Measurements from ENCODE around the gene SRGAP3. TPM values are rescaled to one million over a fixed set of nuclear protein-coding genes. Genes with fewer than 3 reads are reported as not detected.

SRGAP3 gene
- polyA plus RNA-seq, 3 donors: 0.27 to 1.3 (median 0.87) TPM

- H2AFZ ChIP-seq (ENCODE audit: insufficient read depth, low read depth, low read length, poor library complexity, severe bottlenecking): no peak overlapping the region
- no peaks in the 10 kb centered on the region for H3K36me3 ChIP-seq (replicated peaks in 1 of 2; ENCODE audit: control insufficient read depth in 1 of 2, insufficient read depth in 2 of 2, low read length in 2 of 2)
- no peak overlapping the region for H3K9ac ChIP-seq (ENCODE audit: insufficient read depth, low read length, poor library complexity, severe bottlenecking)
- no peaks in the 10 kb centered on the region for H3K79me2 ChIP-seq (ENCODE audit: insufficient read depth, low read length)
- no peaks in the 10 kb centered on the region for H3K4me1 Mint-ChIP-seq
- intact Hi-C loops (cut with micrococcal nuclease): no loop called here
- no peak overlapping the region for H3K27ac ChIP-seq (ENCODE audit: low read depth in 1 of 2, low read length in 2 of 2)
- H3K9me3 ChIP-seq (replicated peaks in 1 of 2; ENCODE audit: control insufficient read depth in 1 of 2, insufficient read depth in 1 of 2, low read length in 2 of 2): peaks cover 0 to 3% of the 10 kb centered on the region in 2 donors
- DNase-seq: no peak
- H3K27me3 ChIP-seq (ENCODE audit: control insufficient read depth in 2 of 2, insufficient read depth in 2 of 2, low read length in 2 of 2): no peaks in the 10 kb centered on the region
- H4K20me1 ChIP-seq (ENCODE audit: insufficient read depth, low read length): no peaks in the 10 kb centered on the region
- H3K27ac Mint-ChIP-seq: no peak overlapping the region
- no peak overlapping the region for H3K4me3 Mint-ChIP-seq
- no peaks in the 10 kb centered on the region for H3K4me1 ChIP-seq (ENCODE audit: control insufficient read depth in 1 of 2, insufficient read depth in 2 of 2, low read length in 2 of 2)
- H3K9me3 Mint-ChIP-seq: peaks cover 0 to 6% (median 2%) of the 10 kb centered on the region in 7 donors
- H3K27me3 Mint-ChIP-seq (ENCODE audit: low read depth in 3 of 3): no peaks in the 10 kb centered on the region
- no peaks in the 10 kb centered on the region for H3K36me3 Mint-ChIP-seq
- H3K4me2 ChIP-seq (replicated peaks; ENCODE audit: extremely low read depth, low read length, poor library complexity, severe bottlenecking): no peak overlapping the region
- H3K4me3 ChIP-seq (replicated peaks in 1 of 3; ENCODE audit: low read depth in 2 of 3, low read length in 3 of 3): no peak overlapping the region
- TF ChIP-seq CTCF (IDR thresholded peaks at IDR 0.05): no peak
- 66% methylated on average over 6 of the region's 11 CpGs for WGBS (ENCODE audit: insufficient coverage)
Observed at GRCh38 chr3:9280451-9281219, 31.2 kb upstream of the SRGAP3 start.

GRCh38 chr3:9279966-9280365, 30.5 kb upstream of the SRGAP3 start:
- no peak for DNase-seq
- no peak overlapping the region for H2AFZ ChIP-seq (ENCODE audit: insufficient read depth, low read depth, low read length, poor library complexity, severe bottlenecking)
- H3K27ac ChIP-seq (ENCODE audit: low read depth in 1 of 2, low read length in 2 of 2): no peak overlapping the region
- H3K9me3 ChIP-seq (replicated peaks in 1 of 2; ENCODE audit: control insufficient read depth in 1 of 2, insufficient read depth in 1 of 2, low read length in 2 of 2): peaks cover 0 to 5% of the 10 kb centered on the region in 2 donors
- no peak overlapping the region for H3K4me2 ChIP-seq (replicated peaks; ENCODE audit: extremely low read depth, low read length, poor library complexity, severe bottlenecking)
- peaks cover 0 to 9% (median 6%) of the 10 kb centered on the region in 7 donors for H3K9me3 Mint-ChIP-seq
- H3K4me1 ChIP-seq (ENCODE audit: control insufficient read depth in 1 of 2, insufficient read depth in 2 of 2, low read length in 2 of 2): no peaks in the 10 kb centered on the region
- 77% methylated on average over 6 of the region's 6 CpGs for WGBS (ENCODE audit: insufficient coverage)
- no peak overlapping the region for H3K9ac ChIP-seq (ENCODE audit: insufficient read depth, low read length, poor library complexity, severe bottlenecking)
- no peak overlapping the region for H3K27ac Mint-ChIP-seq
- intact Hi-C loops (cut with micrococcal nuclease): no loop called here
- H3K27me3 ChIP-seq (ENCODE audit: control insufficient read depth in 2 of 2, insufficient read depth in 2 of 2, low read length in 2 of 2): no peaks in the 10 kb centered on the region
- H4K20me1 ChIP-seq (ENCODE audit: insufficient read depth, low read length): no peaks in the 10 kb centered on the region
- no peaks in the 10 kb centered on the region for H3K27me3 Mint-ChIP-seq (ENCODE audit: low read depth in 3 of 3)
- no peak for TF ChIP-seq CTCF (IDR thresholded peaks at IDR 0.05)
- no peaks in the 10 kb centered on the region for H3K36me3 ChIP-seq (replicated peaks in 1 of 2; ENCODE audit: control insufficient read depth in 1 of 2, insufficient read depth in 2 of 2, low read length in 2 of 2)
- no peaks in the 10 kb centered on the region for H3K4me1 Mint-ChIP-seq
- no peak overlapping the region for H3K4me3 Mint-ChIP-seq
- no peaks in the 10 kb centered on the region for H3K79me2 ChIP-seq (ENCODE audit: insufficient read depth, low read length)
- no peak overlapping the region for H3K4me3 ChIP-seq (replicated peaks in 1 of 3; ENCODE audit: low read depth in 2 of 3, low read length in 3 of 3)
- H3K36me3 Mint-ChIP-seq: no peaks in the 10 kb centered on the region

Data from CD14-positive monocyte (primary cell).